Ascending aorta (tissue), 2 donors: ENCODE data around the gene DPYSL3. TPM values are rescaled to one million over a fixed set of nuclear protein-coding genes. Genes with fewer than 3 reads are reported as not detected.

ENCODE experiments used
- DNase-seq, 2 donors: peaks; one replicate each; pipeline ENCODE4 v3.0.0-alpha.2; 2019; ENCODE audit warnings: low spot score in 2 of 2
- H3K27ac ChIP-seq, 2 donors: fragments of 200-600 bp; sonication (generic); one replicate each; pipeline ENCODE4 v1.5.1; 2016 to 2017; ENCODE audit warnings: mild to moderate bottlenecking in 1 of 2
- H3K27me3 ChIP-seq: fragments of 200-600 bp; sonication (generic); one replicate; pipeline ENCODE4 v1.5.1; 2017
- H3K36me3 ChIP-seq, 2 donors: fragments of 200-600 bp; sonication (generic); one replicate each; pipeline ENCODE4 v1.5.1; 2016
- H3K4me1 ChIP-seq, 2 donors: fragments of 200-600 bp; sonication (generic); one replicate each; pipeline ENCODE4 v1.5.1; 2016 to 2017; ENCODE audit warnings: mild to moderate bottlenecking in 1 of 2
- H3K4me3 ChIP-seq, 2 donors: fragments of 200-600 bp; sonication (generic); one replicate each; pipeline ENCODE4 v1.5.1; 2016 to 2017; ENCODE audit warnings: mild to moderate bottlenecking in 1 of 2
- H3K9me3 ChIP-seq, 2 donors: fragments of 200-600 bp; sonication (generic); one replicate each; pipeline ENCODE4 v1.5.1; 2016
- CTCF ChIP-seq, 3 experiments: fragments of 200-600 bp in 2 of 3; fragments of 450-650 bp in 1 of 3; sonication (generic) in 2 of 3; IDR thresholded peaks; one replicate each; pipeline ENCODE4 v1.5.1; 2016 to 2019; ENCODE audit warnings: antibody characterized with exemption in 3 of 3, mild to moderate bottlenecking in 1 of 3, moderate library complexity in 1 of 3
- intact Hi-C: fragments of 100-400 bp; cut with DNase I; formaldehyde crosslinking; loops from one replicate; pipeline ENCODE4 v1.15.1; 2023
- total RNA-seq: library from RNA; depleted of rRNA; stranded (reverse); fragments of >200 nt; gene quantifications from one replicate; pipeline ENCODE4 v1.1.0, GENCODE V29; 2016

The DPYSL3 gene
- total RNA-seq, 1 donor from 2014 or later = 110 TPM

- no peaks in the 10 kb centered on the region for H3K36me3 ChIP-seq
- H3K27ac ChIP-seq = peak overlapping the region; percentile 92 to 96
- H3K4me3 ChIP-seq = peak overlapping the region; percentile 75 to 87
- no peak for TF ChIP-seq CTCF (IDR thresholded peaks at IDR 0.05)
- H3K4me1 ChIP-seq = peaks cover 0 to 24% of the 10 kb centered on the region in 2 donors
- intact Hi-C loops = loop anchor here (5.0 kb wide), 2 partner anchors 140 to 220 kb away; no protein-coding TSS in a partner anchor
- H3K9me3 ChIP-seq = no peaks in the 10 kb centered on the region
- H3K27me3 ChIP-seq = no peaks in the 10 kb centered on the region
- DNase-seq = no peak
Measured at GRCh38 chr5:147452165-147452811, 57.6 kb downstream of the DPYSL3 start.

GRCh38 chr5:147451193-147451592 lies 58.7 kb downstream of the DPYSL3 start:
- intact Hi-C loops = loop anchor here (5.0 kb wide), 2 partner anchors 139 to 219 kb away; no protein-coding TSS in a partner anchor
- DNase-seq = no peak
- H3K27ac ChIP-seq = peak overlapping the region; percentile 92 to 96

GRCh38 chr5:147450606-147451005 lies 59.3 kb downstream of the DPYSL3 start:
- Histone ChIP-seq H3K9me3 (no peaks in the 10 kb centered on the region), H3K4me3 (peak overlapping the region in 1 of 2 donors; percentile 26), H3K36me3 (no peaks in the 10 kb centered on the region), H3K4me1 (peaks cover 0 to 29% of the 10 kb centered on the region in 2 donors), H3K27ac (peak overlapping the region; percentile 92 to 96), H3K27me3 (no peaks in the 10 kb centered on the region)
- no peak for DNase-seq
- intact Hi-C loops = loop anchor here (5.0 kb wide), 2 partner anchors 138 to 218 kb away; no protein-coding TSS in a partner anchor
- TF ChIP-seq CTCF (IDR thresholded peaks at IDR 0.05) = no peak

More at GRCh38 chr5:147451193-147451592, 58.7 kb downstream of the DPYSL3 start:
- Histone ChIP-seq H3K9me3 (no peaks in the 10 kb centered on the region), H3K4me3 (peak overlapping the region; percentile 75 to 87), H3K4me1 (peaks cover 0 to 29% of the 10 kb centered on the region in 2 donors), H3K27me3 (no peaks in the 10 kb centered on the region), H3K36me3 (no peaks in the 10 kb centered on the region)
- no peak for TF ChIP-seq CTCF (IDR thresholded peaks at IDR 0.05)

GRCh38 chr5:147448766-147449165 lies 61.1 kb downstream of the DPYSL3 start:
- H3K4me1 ChIP-seq = peaks cover 0 to 32% of the 10 kb centered on the region in 2 donors
- H3K4me3 ChIP-seq = no peak overlapping the region
- no peaks in the 10 kb centered on the region for H3K36me3 ChIP-seq
- peak overlapping the region; percentile 92 to 96 for H3K27ac ChIP-seq
- no peak for DNase-seq
- H3K9me3 ChIP-seq = no peaks in the 10 kb centered on the region
- intact Hi-C loops = no loop called here
- H3K27me3 ChIP-seq = no peaks in the 10 kb centered on the region
- no peak for TF ChIP-seq CTCF (IDR thresholded peaks at IDR 0.05)

GRCh38 chr5:147446523-147446922 lies 63.3 kb downstream of the DPYSL3 start:
- DNase-seq = no peak
- H3K36me3 ChIP-seq = no peaks in the 10 kb centered on the region
- no peaks in the 10 kb centered on the region for H3K9me3 ChIP-seq
- no peak overlapping the region for H3K4me3 ChIP-seq
- H3K4me1 ChIP-seq = peaks cover 0 to 36% of the 10 kb centered on the region in 2 donors
- no peaks in the 10 kb centered on the region for H3K27me3 ChIP-seq
- H3K27ac ChIP-seq = peak overlapping the region; percentile 92 to 96
- intact Hi-C loops = loop anchor here (2.0 kb wide), 1 partner anchor 16 kb away; no protein-coding TSS in a partner anchor
- no peak for TF ChIP-seq CTCF (IDR thresholded peaks at IDR 0.05)
